NB4 (cell line): Measurements from ENCODE around the gene KDM4B.

ENCODE experiments used
- DNase-seq: peaks from one replicate; pipeline ENCODE4 v3.0.0; 2010; ENCODE audit warnings: low read depth
- H3K4me3 ChIP-seq: one replicate; pipeline ENCODE4 v1.5.1; 2011; ENCODE audit warnings: mild to moderate bottlenecking, low read depth, low read length, moderate library complexity
- MYC ChIP-seq: IDR thresholded peaks from 2 replicates; pipeline ENCODE4 v1.6.1; 2011; ENCODE audit warnings: low read depth, low read length
- POLR2A ChIP-seq: IDR thresholded peaks from 2 replicates; pipeline ENCODE4 v1.6.1; 2011; ENCODE audit warnings: mild to moderate bottlenecking; ENCODE audit not compliant: insufficient read length; ENCODE audit errors: extremely low read depth
- TF ChIP-seq, protein P1 (sequence below): IDR thresholded peaks from 2 replicates; pipeline ENCODE4 v1.6.1; 2011; ENCODE audit warnings: low read depth, low read length
- TF ChIP-seq, protein P2 (sequence below): IDR thresholded peaks from one replicate; pipeline ENCODE4 v1.5.1; 2012; ENCODE audit warnings: low read depth, low read length

Gene KDM4B

DNA sequence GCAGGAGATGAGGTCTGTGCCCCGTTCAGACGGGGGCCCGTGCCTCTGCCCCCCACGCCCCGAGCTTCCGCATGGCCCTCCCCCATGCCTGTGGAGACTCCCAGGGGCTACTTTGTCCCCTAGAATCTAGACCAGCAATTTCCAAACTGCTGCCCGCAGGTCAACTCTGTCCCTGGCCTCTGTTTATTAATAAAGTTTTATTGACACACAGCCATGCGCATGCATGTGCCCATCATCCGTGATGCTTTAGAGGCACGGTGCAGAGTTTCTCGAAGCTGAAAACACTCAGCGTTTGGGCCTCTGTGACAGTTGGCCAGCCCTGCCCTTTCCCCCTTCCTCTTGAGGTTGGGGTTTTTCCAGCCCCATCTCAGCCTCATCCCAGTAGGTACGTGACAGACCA lies 140.0 kb downstream of the KDM4B start:
- DNase-seq, result no peak
- H3K4me3 ChIP-seq, result no peak overlapping the region
- TF ChIP-seq POLR2A (no peak), MYC (no peak)
- TF ChIP-seq, protein P1, sequence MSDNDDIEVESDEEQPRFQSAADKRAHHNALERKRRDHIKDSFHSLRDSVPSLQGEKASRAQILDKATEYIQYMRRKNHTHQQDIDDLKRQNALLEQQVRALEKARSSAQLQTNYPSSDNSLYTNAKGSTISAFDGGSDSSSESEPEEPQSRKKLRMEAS, result no peak
- TF ChIP-seq, protein P2, sequence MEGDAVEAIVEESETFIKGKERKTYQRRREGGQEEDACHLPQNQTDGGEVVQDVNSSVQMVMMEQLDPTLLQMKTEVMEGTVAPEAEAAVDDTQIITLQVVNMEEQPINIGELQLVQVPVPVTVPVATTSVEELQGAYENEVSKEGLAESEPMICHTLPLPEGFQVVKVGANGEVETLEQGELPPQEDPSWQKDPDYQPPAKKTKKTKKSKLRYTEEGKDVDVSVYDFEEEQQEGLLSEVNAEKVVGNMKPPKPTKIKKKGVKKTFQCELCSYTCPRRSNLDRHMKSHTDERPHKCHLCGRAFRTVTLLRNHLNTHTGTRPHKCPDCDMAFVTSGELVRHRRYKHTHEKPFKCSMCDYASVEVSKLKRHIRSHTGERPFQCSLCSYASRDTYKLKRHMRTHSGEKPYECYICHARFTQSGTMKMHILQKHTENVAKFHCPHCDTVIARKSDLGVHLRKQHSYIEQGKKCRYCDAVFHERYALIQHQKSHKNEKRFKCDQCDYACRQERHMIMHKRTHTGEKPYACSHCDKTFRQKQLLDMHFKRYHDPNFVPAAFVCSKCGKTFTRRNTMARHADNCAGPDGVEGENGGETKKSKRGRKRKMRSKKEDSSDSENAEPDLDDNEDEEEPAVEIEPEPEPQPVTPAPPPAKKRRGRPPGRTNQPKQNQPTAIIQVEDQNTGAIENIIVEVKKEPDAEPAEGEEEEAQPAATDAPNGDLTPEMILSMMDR, result no peak

DNA sequence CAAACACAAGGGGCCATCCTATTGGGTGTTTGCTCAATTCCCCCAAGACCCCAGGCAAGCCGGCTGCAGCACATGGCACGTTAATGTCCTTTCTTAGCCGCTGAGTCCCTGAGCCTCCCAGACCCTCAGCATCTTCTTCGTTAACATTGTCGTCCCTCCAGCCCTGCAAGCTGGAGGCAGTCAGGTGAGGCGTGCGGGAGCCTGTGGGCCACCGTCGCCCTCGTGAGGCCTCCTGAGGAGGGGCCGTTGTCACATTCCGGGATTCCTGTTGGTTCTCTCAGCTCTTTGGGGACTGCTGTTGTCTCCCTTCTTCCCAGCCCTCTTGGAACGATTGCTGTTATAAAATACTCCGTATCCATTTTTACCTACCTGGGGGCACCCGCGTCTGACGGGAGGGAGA lies 140.6 kb downstream of the KDM4B start:
- no peak for TF ChIP-seq MYC
- TF ChIP-seq, protein P1, result no peak
- TF ChIP-seq, protein P2, result no peak
- TF ChIP-seq POLR2A, result no peak
- no peak for DNase-seq
- no peak overlapping the region for H3K4me3 ChIP-seq

DNA sequence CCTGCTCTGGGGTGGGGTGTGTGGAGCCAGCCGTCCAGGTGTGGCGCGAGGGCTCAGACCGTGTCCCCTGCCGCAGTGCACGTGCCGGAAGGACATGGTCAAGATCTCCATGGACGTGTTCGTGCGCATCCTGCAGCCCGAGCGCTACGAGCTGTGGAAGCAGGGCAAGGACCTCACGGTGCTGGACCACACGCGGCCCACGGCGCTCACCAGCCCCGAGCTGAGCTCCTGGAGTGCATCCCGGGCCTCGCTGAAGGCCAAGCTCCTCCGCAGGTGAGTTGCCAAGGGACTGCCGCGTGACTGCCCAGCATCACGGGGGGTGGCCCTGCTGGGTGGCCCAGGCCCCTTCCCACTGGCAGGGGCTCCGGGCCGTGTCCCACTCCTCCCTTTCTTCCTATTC lies 141.6 kb downstream of the KDM4B start:
- no peak for DNase-seq
- TF ChIP-seq, protein P1, result no peak
- TF ChIP-seq POLR2A (no peak), MYC (no peak)
- TF ChIP-seq, protein P2, result no peak
- no peak overlapping the region for H3K4me3 ChIP-seq

DNA sequence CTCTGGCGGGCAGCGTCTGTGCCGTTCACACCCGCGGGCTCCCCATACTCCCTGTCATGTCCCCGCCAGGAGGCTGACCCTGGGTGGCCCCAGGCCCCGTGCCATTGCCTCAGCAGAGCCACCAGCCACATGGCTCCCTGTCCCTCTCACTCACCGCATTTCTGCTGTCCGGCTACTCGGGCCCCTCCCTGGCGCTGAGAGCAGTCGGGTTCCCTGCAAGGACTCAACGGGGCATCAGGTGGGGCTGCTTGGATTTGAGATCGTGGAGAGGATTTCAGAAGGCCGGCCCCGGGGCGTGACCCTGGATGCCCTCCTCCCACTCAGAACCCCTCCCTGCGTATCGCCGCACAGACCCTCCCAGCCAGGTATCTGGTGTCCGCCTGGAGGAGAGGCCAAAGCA lies 142.1 kb downstream of the KDM4B start:
- no peak for DNase-seq

DNA sequence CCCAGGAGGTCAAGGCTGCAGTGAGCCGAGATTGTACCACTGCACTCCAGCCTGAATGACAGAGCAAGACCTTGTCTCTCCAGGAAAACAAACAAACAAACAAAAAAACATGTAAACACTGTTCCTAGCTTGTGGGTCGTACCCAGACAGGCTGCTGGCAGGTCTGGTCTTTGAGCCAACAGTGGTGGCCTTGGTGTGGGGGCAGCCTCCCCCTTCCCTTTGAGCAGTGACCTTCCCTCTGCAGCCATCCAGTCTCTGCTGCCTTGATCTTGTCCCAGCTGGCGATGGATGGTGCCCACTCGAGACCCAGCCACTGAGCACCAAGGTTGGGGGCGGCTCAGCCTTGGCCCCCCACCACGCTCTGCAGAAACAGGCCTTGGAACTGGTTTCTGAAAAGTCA lies 143.3 kb downstream of the KDM4B start:
- H3K4me3 ChIP-seq, result no peak overlapping the region
- TF ChIP-seq, protein P1, result no peak
- TF ChIP-seq MYC, result no peak
- DNase-seq, result no peak

More for the DNA sequence above, 142.1 kb downstream of the KDM4B start:
- TF ChIP-seq POLR2A (no peak), MYC (no peak)
- TF ChIP-seq, protein P2, result no peak
- TF ChIP-seq, protein P1, result no peak
- no peak overlapping the region for H3K4me3 ChIP-seq

DNA sequence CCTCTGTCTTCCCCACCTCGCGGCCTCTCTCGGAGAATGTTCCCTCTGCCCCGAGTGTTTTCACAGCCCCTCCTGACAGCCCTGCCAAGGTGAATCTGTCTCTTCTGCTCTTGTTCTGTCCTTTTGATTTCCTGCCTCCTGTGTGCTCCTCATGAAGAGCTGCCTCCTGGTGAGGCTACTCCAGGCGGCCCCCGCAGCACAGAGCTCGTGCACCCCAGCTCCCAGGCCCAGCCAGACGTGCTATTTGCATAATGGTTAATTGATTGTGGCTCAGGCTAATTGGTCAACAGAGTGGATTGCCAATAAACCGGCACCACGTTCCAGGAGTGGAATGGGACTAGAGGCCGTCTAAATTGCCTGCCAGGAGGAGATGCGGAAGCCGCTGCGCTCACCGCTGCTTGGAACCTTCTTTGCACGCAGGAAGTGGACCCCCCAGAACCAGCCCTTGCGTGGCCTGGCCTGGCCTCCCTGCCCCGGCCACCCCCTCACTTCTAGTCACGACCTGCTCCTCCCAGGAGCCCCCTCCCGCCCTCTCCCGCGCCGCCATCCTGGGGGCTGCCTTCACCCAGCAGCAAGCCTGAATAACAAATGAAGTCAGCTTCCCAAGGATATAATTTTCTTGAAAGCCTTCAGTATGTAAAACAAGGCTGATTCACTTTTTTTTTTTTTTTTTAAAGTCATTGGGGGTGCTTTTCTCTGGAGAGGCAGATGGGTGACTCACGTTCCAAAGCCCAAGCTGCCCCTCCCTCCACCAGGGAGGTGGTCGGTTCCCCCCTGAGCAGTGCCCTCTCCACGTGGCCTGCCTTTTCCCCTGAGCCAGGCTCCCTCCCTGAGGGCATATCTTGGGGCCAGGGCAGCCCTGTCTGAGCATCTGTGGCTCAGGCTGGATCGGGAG lies 144.0 kb downstream of the KDM4B start:
- TF ChIP-seq POLR2A, result no peak
- TF ChIP-seq, protein P1, result no peak
- TF ChIP-seq, protein P2, result no peak
- no peak for TF ChIP-seq MYC
- no peak overlapping the region for H3K4me3 ChIP-seq
- DNase-seq, result no peak
